ENCODE measurements around the gene QDPR. TPM values are rescaled to one million over a fixed set of nuclear protein-coding genes. Genes with fewer than 3 reads are reported as not detected.

The QDPR gene
- total RNA-seq, 2 donors from 2014 or later, result 7.3 to 13.8 TPM

- DNase-seq, result no peak
- Histone ChIP-seq H3K9me3 (no peaks in the 10 kb centered on the region), H3K27ac (no peak overlapping the region), H3K36me3 (replicated peaks in 1 of 2; ENCODE audit: insufficient read depth in 1 of 2, low read depth in 2 of 2) (no peaks in the 10 kb centered on the region), H3K27me3 (no peaks in the 10 kb centered on the region), H3K4me3 (no peak overlapping the region), H3K4me1 (no peaks in the 10 kb centered on the region)
- ATAC-seq, result no peak
- intact Hi-C loops (cut with DNase I), result no loop called here
- peak in 4 of 7 experiments; percentile 27 to 67 (median 36) for TF ChIP-seq CTCF (IDR thresholded peaks at IDR 0.05)
- no peak for TF ChIP-seq POLR2A (IDR thresholded peaks at IDR 0.05)
- 37 to 50% methylated on average over 9 of the region's 9 CpGs for WGBS, 2 donors
These were observed 43.2 kb downstream of the QDPR start for GRCh38 chr4:17468619-17469221.

GRCh38 chr4:17463606-17464005 lies 48.3 kb downstream of the QDPR start:
- no peaks in the 10 kb centered on the region for H3K27me3 ChIP-seq
- ATAC-seq (no peak), DNase-seq (no peak)
- TF ChIP-seq POLR2A (IDR thresholded peaks at IDR 0.05) (no peak), CTCF (IDR thresholded peaks at IDR 0.05) (no peak)
- H3K9me3 ChIP-seq, result no peaks in the 10 kb centered on the region
- no peaks in the 10 kb centered on the region for H3K36me3 ChIP-seq (replicated peaks in 1 of 2; ENCODE audit: insufficient read depth in 1 of 2, low read depth in 2 of 2)
- intact Hi-C loops (cut with DNase I), result no loop called here
- no peaks in the 10 kb centered on the region for H3K4me1 ChIP-seq
- no peak overlapping the region for H3K4me3 ChIP-seq
- WGBS, 2 donors, result 93 to 100% methylated on average over 1 of the region's 1 CpG
- H3K27ac ChIP-seq, result no peak overlapping the region

GRCh38 chr4:17450269-17450804 lies 61.6 kb downstream of the QDPR start:
- H3K4me3 ChIP-seq, result no peak overlapping the region
- ATAC-seq (no peak), DNase-seq (no peak)
- no peaks in the 10 kb centered on the region for H3K27me3 ChIP-seq
- no peaks in the 10 kb centered on the region for H3K4me1 ChIP-seq
- H3K36me3 ChIP-seq (replicated peaks in 1 of 2; ENCODE audit: insufficient read depth in 1 of 2, low read depth in 2 of 2), result no peaks in the 10 kb centered on the region
- 20 to 22% methylated on average over 1 of the region's 1 CpG for WGBS, 2 donors
- no peaks in the 10 kb centered on the region for H3K9me3 ChIP-seq
- no peak for TF ChIP-seq POLR2A (IDR thresholded peaks at IDR 0.05)
- TF ChIP-seq CTCF (IDR thresholded peaks at IDR 0.05), result no peak
- intact Hi-C loops (cut with DNase I), result no loop called here
- H3K27ac ChIP-seq, result no peak overlapping the region

GRCh38 chr4:17448689-17449088 lies 63.2 kb downstream of the QDPR start:
- TF ChIP-seq CTCF (IDR thresholded peaks at IDR 0.05) (no peak), POLR2A (IDR thresholded peaks at IDR 0.05) (no peak)
- H3K27me3 ChIP-seq, result no peaks in the 10 kb centered on the region
- 30 to 35% methylated on average over 3 of the region's 3 CpGs for WGBS, 2 donors
- H3K4me3 ChIP-seq, result no peak overlapping the region
- no peaks in the 10 kb centered on the region for H3K36me3 ChIP-seq (replicated peaks in 1 of 2; ENCODE audit: insufficient read depth in 1 of 2, low read depth in 2 of 2)
- intact Hi-C loops (cut with DNase I), result no loop called here
- H3K27ac ChIP-seq, result no peak overlapping the region
- H3K4me1 ChIP-seq, result no peaks in the 10 kb centered on the region
- DNase-seq (no peak), ATAC-seq (no peak)
- no peaks in the 10 kb centered on the region for H3K9me3 ChIP-seq
